ENCODE measurements around the gene CCL2. TPM values are rescaled to one million over a fixed set of nuclear protein-coding genes. Genes with fewer than 3 reads are reported as not detected.

The CCL2 gene
- total RNA-seq, 1 experiment from 2014 or later = not detected

- no peaks in the 10 kb centered on the region for H3K4me1 ChIP-seq (ENCODE audit: insufficient read depth, low read length)
These were observed 2.5 kb upstream of the CCL2 start for GRCh38 chr17:34252444-34253138.

DNA sequence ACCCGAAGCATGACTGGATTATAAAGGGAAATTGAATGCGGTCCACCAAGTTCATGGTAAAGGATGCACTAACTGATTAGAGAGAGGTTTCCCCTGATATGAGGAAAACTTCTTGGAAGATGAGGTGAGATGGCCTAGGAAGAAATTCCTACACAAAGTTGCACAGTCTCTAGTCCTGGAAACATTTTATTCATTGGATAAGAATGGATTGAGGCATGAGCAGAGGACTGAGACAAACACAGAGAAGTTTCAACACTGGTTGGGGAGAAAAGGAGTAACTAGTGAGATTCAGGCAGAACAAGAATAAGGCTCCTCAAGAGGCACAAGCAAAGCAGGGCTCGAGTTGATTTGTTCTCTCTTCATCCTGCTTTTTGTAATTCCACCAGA is 2.0 kb upstream of the CCL2 start:
- H3F3A ChIP-seq (ENCODE audit: low read length, unreplicated experiment) = no peaks in the 10 kb centered on the region
- H3K9ac ChIP-seq (ENCODE audit: low read length) = no peak overlapping the region
- ChIA-PET POLR2A (ENCODE audit: unreplicated experiment) (no interaction called here), CTCF (no interaction called here)
- BruUV-seq (replicated peaks) = no TSS peak
- H3K79me2 ChIP-seq (ENCODE audit: low read length) = no peaks in the 10 kb centered on the region
- no peaks in the 10 kb centered on the region for H4K20me1 ChIP-seq (ENCODE audit: low read length)
- no peaks in the 10 kb centered on the region for H3K9me2 ChIP-seq (replicated peaks; ENCODE audit: low read length)
- DNase-seq = no peak
- no peaks in the 10 kb centered on the region for H3K9me3 ChIP-seq (ENCODE audit: low read length)
- no peak overlapping the region for H3K4me2 ChIP-seq (ENCODE audit: low read length)
- H3K4me3 ChIP-seq (ENCODE audit: low read length) = no peak overlapping the region
- no peak overlapping the region for H3K27ac ChIP-seq (ENCODE audit: low read length)
- ATAC-seq = no peak
- H3K4me1 ChIP-seq (ENCODE audit: insufficient read depth, low read length) = no peaks in the 10 kb centered on the region
- TF ChIP-seq EZH2phosphoT487 (IDR thresholded peaks at IDR 0.05; ENCODE audit: borderline replicate concordance, low read length) = no peak
- TF ChIP-seq EZH2 (IDR thresholded peaks at IDR 0.05; ENCODE audit: low read length, unreplicated experiment) = no peak
- TF ChIP-seq, protein P1, sequence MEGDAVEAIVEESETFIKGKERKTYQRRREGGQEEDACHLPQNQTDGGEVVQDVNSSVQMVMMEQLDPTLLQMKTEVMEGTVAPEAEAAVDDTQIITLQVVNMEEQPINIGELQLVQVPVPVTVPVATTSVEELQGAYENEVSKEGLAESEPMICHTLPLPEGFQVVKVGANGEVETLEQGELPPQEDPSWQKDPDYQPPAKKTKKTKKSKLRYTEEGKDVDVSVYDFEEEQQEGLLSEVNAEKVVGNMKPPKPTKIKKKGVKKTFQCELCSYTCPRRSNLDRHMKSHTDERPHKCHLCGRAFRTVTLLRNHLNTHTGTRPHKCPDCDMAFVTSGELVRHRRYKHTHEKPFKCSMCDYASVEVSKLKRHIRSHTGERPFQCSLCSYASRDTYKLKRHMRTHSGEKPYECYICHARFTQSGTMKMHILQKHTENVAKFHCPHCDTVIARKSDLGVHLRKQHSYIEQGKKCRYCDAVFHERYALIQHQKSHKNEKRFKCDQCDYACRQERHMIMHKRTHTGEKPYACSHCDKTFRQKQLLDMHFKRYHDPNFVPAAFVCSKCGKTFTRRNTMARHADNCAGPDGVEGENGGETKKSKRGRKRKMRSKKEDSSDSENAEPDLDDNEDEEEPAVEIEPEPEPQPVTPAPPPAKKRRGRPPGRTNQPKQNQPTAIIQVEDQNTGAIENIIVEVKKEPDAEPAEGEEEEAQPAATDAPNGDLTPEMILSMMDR (conservative IDR thresholded peaks at IDR 0.05; ENCODE audit: low read depth, low read length) = no peak
- H2AFZ ChIP-seq (ENCODE audit: low read length) = no peak overlapping the region
- H3K27me3 ChIP-seq (ENCODE audit: low read length) = no peaks in the 10 kb centered on the region
- no peaks in the 10 kb centered on the region for H3K36me3 ChIP-seq (ENCODE audit: low read depth, low read length)
- intact Hi-C loops (cut with micrococcal nuclease) = no loop called here

More at GRCh38 chr17:34252444-34253138, 2.5 kb upstream of the CCL2 start:
- no peaks in the 10 kb centered on the region for H3K36me3 ChIP-seq (ENCODE audit: low read depth, low read length)
- POLR2A ChIA-PET (ENCODE audit: unreplicated experiment) = no interaction called here
- no peaks in the 10 kb centered on the region for H4K20me1 ChIP-seq (ENCODE audit: low read length)
- BruUV-seq (replicated peaks) = no TSS peak
- no peaks in the 10 kb centered on the region for H3K9me3 ChIP-seq (ENCODE audit: low read length)
- no peak overlapping the region for H3K4me2 ChIP-seq (ENCODE audit: low read length)
- intact Hi-C loops (cut with micrococcal nuclease) = no loop called here
- H3K9me2 ChIP-seq (replicated peaks; ENCODE audit: low read length) = no peaks in the 10 kb centered on the region
- DNase-seq = no peak
- H2AFZ ChIP-seq (ENCODE audit: low read length) = no peak overlapping the region
- ATAC-seq = no peak
- no peaks in the 10 kb centered on the region for H3K79me2 ChIP-seq (ENCODE audit: low read length)
- no peak overlapping the region for H3K27ac ChIP-seq (ENCODE audit: low read length)
- no peak for TF ChIP-seq EZH2phosphoT487 (IDR thresholded peaks at IDR 0.05; ENCODE audit: borderline replicate concordance, low read length)
- no peak for TF ChIP-seq EZH2 (IDR thresholded peaks at IDR 0.05; ENCODE audit: low read length, unreplicated experiment)
- no peaks in the 10 kb centered on the region for H3K27me3 ChIP-seq (ENCODE audit: low read length)
- CTCF ChIA-PET = no interaction called here
- no peak overlapping the region for H3K4me3 ChIP-seq (ENCODE audit: low read length)
- no peaks in the 10 kb centered on the region for H3F3A ChIP-seq (ENCODE audit: low read length, unreplicated experiment)
- no peak overlapping the region for H3K9ac ChIP-seq (ENCODE audit: low read length)

DNA sequence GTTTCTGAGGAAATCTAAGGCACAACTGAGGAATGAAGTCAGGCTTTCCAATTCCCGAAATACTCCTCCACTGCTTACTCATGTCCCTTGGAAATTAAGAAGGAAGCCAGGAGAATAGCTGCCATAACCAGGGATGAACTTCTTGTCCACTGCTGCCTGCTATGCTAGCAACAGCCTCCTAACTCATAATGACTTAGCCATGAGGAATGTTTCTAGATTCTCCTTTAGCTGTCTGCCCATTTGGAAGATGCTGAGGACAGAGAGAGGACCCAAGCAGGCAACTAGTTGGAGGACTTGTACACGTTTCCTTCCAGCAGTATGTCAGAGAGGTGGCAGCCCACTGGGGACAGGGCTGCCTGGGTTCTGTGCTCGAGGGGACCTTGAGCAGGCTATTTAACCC is 939 bp upstream of the CCL2 start:
- Histone ChIP-seq H4K20me1 (ENCODE audit: low read length) (no peaks in the 10 kb centered on the region), H3K27me3 (ENCODE audit: low read length) (no peaks in the 10 kb centered on the region), H3F3A (ENCODE audit: low read length, unreplicated experiment) (no peaks in the 10 kb centered on the region), H3K4me1 (ENCODE audit: insufficient read depth, low read length) (no peaks in the 10 kb centered on the region), H3K27ac (ENCODE audit: low read length) (no peak overlapping the region), H3K36me3 (ENCODE audit: low read depth, low read length) (no peaks in the 10 kb centered on the region), H3K79me2 (ENCODE audit: low read length) (no peaks in the 10 kb centered on the region), H3K4me3 (ENCODE audit: low read length) (no peak overlapping the region), H3K9ac (ENCODE audit: low read length) (no peak overlapping the region), H2AFZ (ENCODE audit: low read length) (no peak overlapping the region), H3K9me2 (replicated peaks; ENCODE audit: low read length) (no peaks in the 10 kb centered on the region), H3K4me2 (ENCODE audit: low read length) (no peak overlapping the region), H3K9me3 (ENCODE audit: low read length) (no peaks in the 10 kb centered on the region)
- intact Hi-C loops (cut with micrococcal nuclease) = no loop called here
- TF ChIP-seq EZH2 (IDR thresholded peaks at IDR 0.05; ENCODE audit: low read length, unreplicated experiment) (no peak), EZH2phosphoT487 (IDR thresholded peaks at IDR 0.05; ENCODE audit: borderline replicate concordance, low read length) (no peak)
- TF ChIP-seq, protein P1 (conservative IDR thresholded peaks at IDR 0.05; ENCODE audit: low read depth, low read length) = no peak
- CTCF ChIA-PET = no interaction called here
- BruUV-seq (replicated peaks) = no TSS peak
- ATAC-seq (no peak), DNase-seq (no peak)
- POLR2A ChIA-PET (ENCODE audit: unreplicated experiment) = no interaction called here

Measured in PC-3 (cell line).